ENCODE results near the gene HOXD3. TPM values are rescaled to one million over a fixed set of nuclear protein-coding genes. Genes with fewer than 3 reads are reported as not detected.

The HOXD3 gene
- total RNA-seq, 4 donors from 2014 or later: 0.86 to 2.1 (median 1.4) TPM

DNA sequence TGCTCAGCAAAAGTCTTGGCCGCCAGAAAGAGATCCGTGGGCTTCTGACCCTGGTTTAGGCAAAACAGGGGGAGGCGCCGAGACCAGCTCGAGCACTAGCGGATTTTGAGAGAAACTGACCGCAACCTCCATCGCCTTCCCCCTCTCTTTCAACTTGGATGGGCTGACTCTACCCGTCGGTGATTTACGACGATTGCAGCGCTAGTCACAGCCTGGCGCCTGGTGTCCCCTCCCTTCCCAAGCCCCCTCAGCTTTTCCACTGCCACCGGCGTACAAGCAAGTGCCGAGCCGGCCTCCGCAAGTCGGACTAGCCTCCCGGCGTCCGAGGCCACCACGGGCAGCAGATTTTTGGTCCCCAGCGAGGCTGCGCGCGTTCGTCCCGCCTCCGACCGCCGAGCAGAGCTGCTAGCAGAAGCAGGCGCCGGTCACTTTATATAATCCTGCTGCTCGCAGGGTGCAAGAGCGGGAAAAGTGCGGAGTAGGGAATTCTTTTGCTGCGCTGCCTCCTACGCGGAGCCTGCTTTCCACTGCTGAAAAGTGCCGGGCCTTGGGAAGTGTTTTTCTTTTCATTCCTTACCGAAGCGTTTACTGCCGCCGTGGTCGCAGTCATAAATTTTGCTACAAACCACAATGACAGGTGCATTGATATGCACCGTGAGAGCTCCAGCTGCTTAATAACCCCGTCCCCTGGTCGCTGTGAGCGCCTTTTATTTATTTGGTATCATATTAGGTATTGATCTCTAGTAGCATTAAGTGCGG is 7.7 kb downstream of the HOXD3 start:
- Histone ChIP-seq H3K36me3 (no peaks in the 10 kb centered on the region), H3K9me3 (peaks cover 0 to 5% (median 0%) of the 10 kb centered on the region in 4 donors), H3K27ac (replicated peaks in 1 of 4) (no peak overlapping the region), H3K4me3 (peak overlapping the region in 1 of 4 donors; percentile 1), H3K4me1 (peaks cover 7 to 37% (median 26%) of the 10 kb centered on the region in 4 donors), H3K27me3 (peaks cover 0 to 100% (median 59%) of the 10 kb centered on the region in 4 donors)
- intact Hi-C loops (cut with DNase I): no loop called here
- DNase-seq (ENCODE audit: extremely low spot score): no peak
- TF ChIP-seq POLR2AphosphoS5 (IDR thresholded peaks at IDR 0.05) (no peak), POLR2A (IDR thresholded peaks at IDR 0.05; ENCODE audit: low read depth) (no peak), EP300 (IDR thresholded peaks at IDR 0.05) (no peak)
- TF ChIP-seq, protein P1, sequence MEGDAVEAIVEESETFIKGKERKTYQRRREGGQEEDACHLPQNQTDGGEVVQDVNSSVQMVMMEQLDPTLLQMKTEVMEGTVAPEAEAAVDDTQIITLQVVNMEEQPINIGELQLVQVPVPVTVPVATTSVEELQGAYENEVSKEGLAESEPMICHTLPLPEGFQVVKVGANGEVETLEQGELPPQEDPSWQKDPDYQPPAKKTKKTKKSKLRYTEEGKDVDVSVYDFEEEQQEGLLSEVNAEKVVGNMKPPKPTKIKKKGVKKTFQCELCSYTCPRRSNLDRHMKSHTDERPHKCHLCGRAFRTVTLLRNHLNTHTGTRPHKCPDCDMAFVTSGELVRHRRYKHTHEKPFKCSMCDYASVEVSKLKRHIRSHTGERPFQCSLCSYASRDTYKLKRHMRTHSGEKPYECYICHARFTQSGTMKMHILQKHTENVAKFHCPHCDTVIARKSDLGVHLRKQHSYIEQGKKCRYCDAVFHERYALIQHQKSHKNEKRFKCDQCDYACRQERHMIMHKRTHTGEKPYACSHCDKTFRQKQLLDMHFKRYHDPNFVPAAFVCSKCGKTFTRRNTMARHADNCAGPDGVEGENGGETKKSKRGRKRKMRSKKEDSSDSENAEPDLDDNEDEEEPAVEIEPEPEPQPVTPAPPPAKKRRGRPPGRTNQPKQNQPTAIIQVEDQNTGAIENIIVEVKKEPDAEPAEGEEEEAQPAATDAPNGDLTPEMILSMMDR (IDR thresholded peaks at IDR 0.05): no peak
- 18% methylated on average over 46 of the region's 52 CpGs for WGBS

DNA sequence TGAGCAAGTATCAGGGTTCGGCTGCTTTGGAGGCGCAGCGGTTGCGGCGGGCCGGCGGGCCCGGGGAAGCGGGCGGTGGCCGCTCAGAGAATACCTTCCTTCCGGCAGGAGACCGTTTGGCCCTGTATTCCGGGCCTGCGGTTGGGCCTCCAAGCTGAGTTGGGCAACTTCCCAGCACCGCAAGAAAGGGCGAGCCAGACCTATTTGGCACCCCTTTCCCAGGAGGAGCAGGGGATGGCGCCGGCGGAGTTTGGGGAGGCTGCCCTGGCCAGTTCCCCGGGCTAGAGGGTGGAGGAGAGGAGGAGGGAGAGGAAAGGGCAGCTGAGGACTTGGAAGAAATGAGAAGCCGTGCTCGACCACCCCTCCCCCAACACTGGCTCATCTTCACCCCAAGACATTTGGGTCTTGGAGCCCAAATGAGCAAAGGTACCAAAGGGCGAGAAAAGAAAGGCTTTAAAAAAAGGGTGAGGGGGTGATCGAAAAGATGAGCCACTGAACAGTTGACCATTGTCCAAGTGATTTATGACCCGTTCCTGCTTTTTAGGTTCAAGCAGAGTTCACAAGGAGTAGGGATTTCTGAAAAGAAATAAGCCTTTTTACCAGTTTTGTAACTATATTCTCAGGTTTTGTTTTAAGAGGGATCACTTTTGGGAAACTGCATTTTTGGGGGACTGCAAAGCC is 8.4 kb downstream of the HOXD3 start:
- H3K4me1 ChIP-seq: peaks cover 0 to 29% (median 19%) of the 10 kb centered on the region in 4 donors
- no peak overlapping the region for H3K27ac ChIP-seq (replicated peaks in 1 of 4)
- H3K9me3 ChIP-seq: peaks cover 0 to 5% (median 0%) of the 10 kb centered on the region in 4 donors
- intact Hi-C loops (cut with DNase I): no loop called here
- TF ChIP-seq POLR2A (IDR thresholded peaks at IDR 0.05; ENCODE audit: low read depth) (no peak), EP300 (IDR thresholded peaks at IDR 0.05) (no peak), POLR2AphosphoS5 (IDR thresholded peaks at IDR 0.05) (no peak)
- TF ChIP-seq, protein P1 (IDR thresholded peaks at IDR 0.05): no peak
- WGBS: 19% methylated on average over 21 of the region's 26 CpGs
- H3K36me3 ChIP-seq: no peaks in the 10 kb centered on the region
- no peak for DNase-seq (ENCODE audit: extremely low spot score)
- H3K27me3 ChIP-seq: peaks cover 0 to 100% (median 55%) of the 10 kb centered on the region in 4 donors
- H3K4me3 ChIP-seq: peak overlapping the region in 1 of 4 donors; percentile 1

DNA sequence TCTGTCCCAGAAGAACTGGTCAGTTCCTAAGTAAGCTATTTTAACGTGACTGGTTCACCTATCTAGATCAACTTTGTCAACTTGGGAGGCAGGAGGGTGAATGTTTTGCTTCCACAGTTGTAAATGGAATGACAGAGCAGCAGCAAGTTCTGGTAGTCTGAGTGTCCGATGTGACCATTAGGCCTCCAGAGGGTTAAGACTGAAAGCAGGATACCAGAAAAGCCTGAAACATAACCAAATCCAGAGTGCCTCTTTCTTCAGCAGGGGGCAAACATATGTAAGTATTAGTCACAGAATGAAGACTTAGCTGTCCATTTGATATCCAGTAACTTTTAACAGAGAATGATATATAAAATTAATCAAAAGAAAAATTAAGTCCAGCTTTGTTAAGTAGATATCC is 9.2 kb downstream of the HOXD3 start:
- intact Hi-C loops (cut with DNase I): no loop called here
- H3K27me3 ChIP-seq: peaks cover 0 to 100% (median 54%) of the 10 kb centered on the region in 4 donors
- H3K9me3 ChIP-seq: peaks cover 0 to 5% (median 0%) of the 10 kb centered on the region in 4 donors
- TF ChIP-seq, protein P1 (IDR thresholded peaks at IDR 0.05): no peak
- TF ChIP-seq EP300 (IDR thresholded peaks at IDR 0.05): no peak
- WGBS: 54% methylated on average over 2 of the region's 2 CpGs
- no peaks in the 10 kb centered on the region for H3K36me3 ChIP-seq
- H3K27ac ChIP-seq (replicated peaks in 1 of 4): no peak overlapping the region
- H3K4me1 ChIP-seq: peaks cover 0 to 26% (median 17%) of the 10 kb centered on the region in 4 donors
- H3K4me3 ChIP-seq: no peak overlapping the region
- no peak for DNase-seq (ENCODE audit: extremely low spot score)

DNA sequence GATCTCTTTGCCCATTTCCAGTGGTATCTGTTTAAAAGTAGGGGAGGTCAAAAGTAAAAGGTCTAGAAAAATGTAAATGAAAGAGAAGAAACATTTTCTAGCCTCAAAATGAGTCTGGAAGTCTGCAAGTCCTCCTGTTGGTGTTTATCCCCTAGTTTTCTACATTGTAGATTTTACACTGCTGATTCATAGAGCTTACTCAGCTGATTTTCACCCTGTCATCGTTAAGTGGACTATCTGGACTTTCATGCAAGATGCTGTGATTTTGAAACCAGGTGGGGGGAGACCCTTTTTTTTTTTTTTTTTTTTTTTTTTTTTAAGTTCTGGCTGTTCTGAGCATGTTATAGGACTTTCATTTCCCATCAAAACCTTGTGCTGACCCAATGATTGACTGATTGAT is 10.3 kb downstream of the HOXD3 start:
- intact Hi-C loops (cut with DNase I): no loop called here
- TF ChIP-seq EP300 (IDR thresholded peaks at IDR 0.05): no peak
- no peak for TF ChIP-seq POLR2A (IDR thresholded peaks at IDR 0.05; ENCODE audit: low read depth)
- TF ChIP-seq, protein P1 (IDR thresholded peaks at IDR 0.05): no peak
- TF ChIP-seq POLR2AphosphoS5 (IDR thresholded peaks at IDR 0.05): no peak
- Histone ChIP-seq H3K27ac (replicated peaks in 1 of 4) (no peak overlapping the region), H3K9me3 (peaks cover 0 to 5% (median 0%) of the 10 kb centered on the region in 4 donors), H3K27me3 (peaks cover 0 to 100% (median 57%) of the 10 kb centered on the region in 4 donors), H3K4me1 (peaks cover 0 to 30% (median 23%) of the 10 kb centered on the region in 4 donors), H3K4me3 (no peak overlapping the region), H3K36me3 (no peaks in the 10 kb centered on the region)
- 61% methylated on average over 1 of the region's 1 CpG for WGBS
- no peak for DNase-seq (ENCODE audit: extremely low spot score)
